NCI-H345 treated with DMSO at 0.1 percent for 48 hours (cell line): Measurements from ENCODE around the gene CLRN1.

Experiments used
- DNase-seq: peaks from one replicate; lab custom pipeline; 2025; ENCODE audit not compliant: unreplicated experiment; lab: John Stamatoyannopoulos, UW

Gene CLRN1

DNA sequence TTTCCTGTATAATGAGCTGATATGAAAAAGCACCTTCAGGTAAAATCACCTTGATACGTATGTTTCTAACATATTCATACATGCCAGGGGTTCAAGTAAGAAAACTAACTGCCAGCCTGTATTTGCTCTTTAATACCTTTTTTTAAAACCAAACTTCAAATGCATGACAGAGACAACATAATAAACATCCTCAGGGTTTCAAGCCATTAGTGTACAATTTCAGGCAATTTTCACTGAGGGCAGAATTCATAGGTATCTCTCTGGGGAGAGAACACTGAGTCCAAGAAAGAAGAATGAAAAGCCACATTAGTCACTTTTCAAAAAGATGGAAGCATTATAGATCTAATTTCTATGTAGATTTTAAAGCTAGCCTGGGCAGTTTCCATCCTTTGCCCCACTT, 94.2 kb downstream of the CLRN1 start:
- DNase-seq, result no peak

DNA sequence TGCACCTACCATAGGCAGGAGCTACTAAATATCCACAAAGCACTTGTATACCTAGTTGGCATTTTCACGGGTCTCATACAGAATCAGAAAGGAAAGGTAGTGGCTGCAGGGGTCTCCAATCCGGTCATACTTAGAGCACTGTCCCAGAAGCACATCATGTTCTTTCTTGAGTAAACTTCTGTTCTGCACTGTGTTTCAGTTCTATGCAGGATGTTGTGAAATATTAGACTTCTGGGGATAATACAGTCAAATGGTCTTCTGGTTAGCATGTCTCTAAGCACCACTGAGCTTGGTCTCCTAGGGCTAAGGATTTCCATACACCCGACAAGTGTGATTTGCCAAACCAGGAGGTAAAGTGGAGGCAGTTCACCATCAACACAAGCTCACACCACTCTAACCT, 95.2 kb downstream of the CLRN1 start:
- no peak for DNase-seq

DNA sequence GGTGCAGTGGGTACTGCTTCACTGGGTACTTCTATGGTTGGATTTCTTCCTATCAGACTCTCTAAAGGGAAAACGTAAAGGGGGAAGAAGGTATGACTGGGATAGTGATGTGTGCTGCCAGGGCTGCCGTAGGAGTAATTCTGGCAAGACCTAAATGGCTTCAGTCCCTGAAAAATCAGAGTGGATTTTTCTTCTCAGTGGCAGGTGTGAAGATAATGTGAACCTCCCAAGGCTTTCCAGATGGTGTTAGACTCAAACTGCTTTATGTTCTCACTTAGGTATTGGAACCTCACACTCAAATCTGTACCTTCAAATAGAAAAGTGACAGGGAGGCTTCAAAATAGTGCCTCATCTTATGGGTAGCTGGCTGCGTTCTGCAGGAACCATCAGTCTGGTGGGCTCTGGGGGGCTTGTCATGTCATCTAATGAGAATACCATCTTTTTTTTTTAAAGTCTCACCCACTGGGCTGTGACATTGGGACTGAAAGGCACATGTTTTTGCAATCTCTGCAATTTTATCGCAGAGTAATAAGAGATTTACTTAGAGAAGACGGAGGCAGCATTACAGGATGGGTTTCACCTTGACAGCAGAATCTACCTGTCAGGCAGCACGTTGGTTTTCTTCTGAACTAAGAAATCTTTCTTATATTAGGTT, 95.8 kb downstream of the CLRN1 start:
- no peak for DNase-seq
